Natural killer cell treated with Interleukin-12 subunit alpha and Interleukin-12 subunit beta and Interleukin-15 and Interleukin-18, amount 100 ng/mL, for 72 hours (primary cell): ENCODE results near the gene SMAD5. TPM values are rescaled to one million over a fixed set of nuclear protein-coding genes. Genes with fewer than 3 reads are reported as not detected.
A peak's percentile ranks its signal among the peaks of the same experiment; 100 is the strongest.

Experiments
- ATAC-seq, 2 donors: fragments of 150-1000 bp; cut with Tn5 transposase in 1 of 2; sonication (Bioruptor Pico), chemical (Tn5 transposase) in 1 of 2; 2 replicates each; pipeline ENCODE4 v1.10.0; 2021
- DNase-seq: peaks from one replicate; pipeline ENCODE4 v3.0.0; 2022; ENCODE audit warnings: low spot score
- H3K27ac Mint-ChIP-seq, 2 donors: 1 replicate in 1 of 2; 2 replicates in 1 of 2; pipeline ENCODE4 v1.8.0; 2022; ENCODE audit warnings: mixed read lengths in 2 of 2, mild to moderate bottlenecking in 1 of 2, moderate library complexity in 1 of 2
- H3K27me3 Mint-ChIP-seq, 2 donors: 1 replicate in 1 of 2; 2 replicates in 1 of 2; pipeline ENCODE4 v1.8.0; 2022; ENCODE audit warnings: mixed read lengths in 2 of 2
- H3K36me3 Mint-ChIP-seq: one replicate; pipeline ENCODE4 v1.8.0; 2022; ENCODE audit warnings: mixed read lengths
- H3K4me1 Mint-ChIP-seq, 2 donors: 1 replicate in 1 of 2; 2 replicates in 1 of 2; pipeline ENCODE4 v1.8.0; 2022; ENCODE audit warnings: low read depth in 2 of 2, mixed read lengths in 2 of 2, mild to moderate bottlenecking in 1 of 2
- H3K4me3 Mint-ChIP-seq: one replicate; pipeline ENCODE4 v1.8.0; 2022; ENCODE audit warnings: mixed read lengths
- H3K9me3 Mint-ChIP-seq: 2 replicates; pipeline ENCODE4 v1.8.0; 2022; ENCODE audit warnings: mixed read lengths
- total RNA-seq, 2 donors: library from RNA; stranded (reverse); gene quantifications; one replicate each; pipeline ENCODE4 v1.2.3, GENCODE V29; 2022

The SMAD5 gene
- 10 to 100 TPM; 27.5 to 37.6 TPM for total RNA-seq

DNA sequence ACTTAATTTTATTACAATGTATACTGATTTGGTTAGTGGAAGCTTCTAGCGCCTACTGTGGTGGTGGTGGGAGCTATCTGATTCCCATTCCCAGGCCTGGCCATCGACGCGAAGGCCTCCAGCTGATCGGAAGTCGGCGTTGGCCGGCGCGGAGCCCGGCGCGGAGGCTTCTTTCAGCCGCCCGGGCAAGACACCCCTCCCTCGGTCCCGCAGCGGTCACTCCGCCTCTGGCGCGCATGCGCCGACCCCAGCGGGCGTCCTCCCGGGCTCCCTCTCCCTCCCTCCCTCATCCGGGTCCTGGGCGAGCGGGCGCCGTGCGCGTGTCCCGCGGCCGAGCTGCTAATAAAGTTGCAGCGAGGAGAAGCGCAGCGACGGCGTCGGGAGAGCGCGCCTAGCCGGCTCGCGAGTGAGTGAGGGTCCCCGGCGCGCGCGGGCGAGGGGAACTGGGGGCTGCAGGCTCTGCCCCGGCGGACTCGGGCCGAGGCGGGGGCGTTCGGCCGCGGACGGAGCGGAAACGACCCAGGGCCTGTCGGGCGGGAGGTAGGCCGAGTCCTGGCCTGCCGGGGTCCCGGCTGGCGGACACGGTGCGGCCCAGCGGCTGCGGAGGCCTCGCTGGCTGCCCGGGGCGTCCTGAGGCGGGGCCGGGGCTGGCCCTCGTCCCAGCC lies at the start of gene SMAD5:
Gene SMAD5, plus strand, starts transcription at position 289 of the 665 bp plus-strand sequence. CDS start 20,916 bp downstream, outside the sequence.
- Mint-ChIP-seq H3K4me1 (peaks cover 27 to 35% of the 10 kb centered on the region in 2 donors), H3K27me3 (peaks cover 16 to 23% of the 10 kb centered on the region in 2 donors), H3K27ac (peak within 1 kb of the TSS; percentile 88 to 95), H3K36me3 (peaks cover 1% of the 10 kb centered on the region), H3K9me3 (no peaks in the 10 kb centered on the region), H3K4me3 (peak within 1 kb of the TSS; percentile 96)
- DNase-seq (peak; percentile 98), ATAC-seq (peak; percentile 98 to 99)

DNA sequence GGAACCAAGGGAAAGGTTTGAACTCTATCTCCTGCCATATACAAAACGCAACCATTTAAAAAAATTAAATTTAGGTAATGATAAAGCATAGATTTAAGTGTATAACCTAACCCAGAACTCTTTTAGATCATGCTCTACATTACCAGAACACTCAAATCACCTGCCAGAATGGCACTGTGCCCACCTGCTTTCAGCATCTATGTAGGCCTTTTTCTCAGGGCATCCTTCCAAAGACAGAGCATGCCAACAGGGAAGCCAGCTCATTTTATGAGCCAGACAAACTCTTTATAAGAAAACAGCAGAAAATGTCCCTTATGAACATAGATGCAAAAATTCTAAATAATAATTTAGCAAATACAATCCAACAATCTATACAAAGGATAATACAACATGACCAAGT lies 47.9 kb upstream of the SMAD5 start:
- peaks cover 5 to 8% of the 10 kb centered on the region in 2 donors for H3K27me3 Mint-ChIP-seq
- H3K36me3 Mint-ChIP-seq = no peaks in the 10 kb centered on the region
- peaks cover 6 to 8% of the 10 kb centered on the region in 2 donors for H3K4me1 Mint-ChIP-seq
- H3K4me3 Mint-ChIP-seq = no peak overlapping the region
- ATAC-seq = no peak
- no peak for DNase-seq
- H3K9me3 Mint-ChIP-seq = no peaks in the 10 kb centered on the region
- H3K27ac Mint-ChIP-seq = no peak overlapping the region

DNA sequence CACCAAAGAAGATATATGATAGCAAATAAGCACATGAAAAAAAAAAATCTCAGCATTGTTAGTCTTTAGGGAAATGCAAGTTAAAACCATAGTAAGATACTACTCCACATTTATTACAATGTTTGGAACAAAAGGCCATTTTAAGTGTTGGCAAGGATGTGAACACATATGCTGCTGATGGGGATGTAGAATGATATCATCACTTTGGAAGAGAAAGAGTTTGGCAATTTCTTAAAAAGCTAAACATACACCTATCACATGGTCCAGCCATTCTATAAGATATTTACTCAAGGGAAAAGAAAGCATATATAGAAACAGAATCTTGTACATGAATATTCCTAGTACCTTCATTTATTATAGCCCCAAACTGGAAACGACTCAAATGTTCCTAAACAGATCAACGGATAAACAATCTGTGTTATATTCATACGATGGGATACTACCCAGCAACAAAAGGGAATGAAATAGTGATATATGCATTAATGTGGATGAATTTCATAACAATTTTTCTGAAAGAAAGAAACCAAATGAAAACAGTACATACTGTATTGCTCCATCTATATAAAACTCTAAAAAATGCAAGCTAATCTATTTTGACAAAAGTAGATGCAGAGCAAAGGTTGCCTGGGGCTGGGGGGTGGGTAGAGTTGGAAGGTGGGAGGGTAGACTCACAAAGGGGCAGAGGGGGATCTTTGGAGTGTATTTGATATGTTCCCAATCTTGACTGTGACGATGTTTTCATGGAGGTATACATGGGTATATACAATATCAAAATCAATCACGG lies 45.7 kb upstream of the SMAD5 start:
- no peak overlapping the region for H3K27ac Mint-ChIP-seq
- no peak overlapping the region for H3K4me3 Mint-ChIP-seq
- H3K27me3 Mint-ChIP-seq = peaks cover 0 to 13% of the 10 kb centered on the region in 2 donors
- no peaks in the 10 kb centered on the region for H3K36me3 Mint-ChIP-seq
- no peaks in the 10 kb centered on the region for H3K9me3 Mint-ChIP-seq
- ATAC-seq (no peak), DNase-seq (no peak)
- H3K4me1 Mint-ChIP-seq = no peaks in the 10 kb centered on the region

DNA sequence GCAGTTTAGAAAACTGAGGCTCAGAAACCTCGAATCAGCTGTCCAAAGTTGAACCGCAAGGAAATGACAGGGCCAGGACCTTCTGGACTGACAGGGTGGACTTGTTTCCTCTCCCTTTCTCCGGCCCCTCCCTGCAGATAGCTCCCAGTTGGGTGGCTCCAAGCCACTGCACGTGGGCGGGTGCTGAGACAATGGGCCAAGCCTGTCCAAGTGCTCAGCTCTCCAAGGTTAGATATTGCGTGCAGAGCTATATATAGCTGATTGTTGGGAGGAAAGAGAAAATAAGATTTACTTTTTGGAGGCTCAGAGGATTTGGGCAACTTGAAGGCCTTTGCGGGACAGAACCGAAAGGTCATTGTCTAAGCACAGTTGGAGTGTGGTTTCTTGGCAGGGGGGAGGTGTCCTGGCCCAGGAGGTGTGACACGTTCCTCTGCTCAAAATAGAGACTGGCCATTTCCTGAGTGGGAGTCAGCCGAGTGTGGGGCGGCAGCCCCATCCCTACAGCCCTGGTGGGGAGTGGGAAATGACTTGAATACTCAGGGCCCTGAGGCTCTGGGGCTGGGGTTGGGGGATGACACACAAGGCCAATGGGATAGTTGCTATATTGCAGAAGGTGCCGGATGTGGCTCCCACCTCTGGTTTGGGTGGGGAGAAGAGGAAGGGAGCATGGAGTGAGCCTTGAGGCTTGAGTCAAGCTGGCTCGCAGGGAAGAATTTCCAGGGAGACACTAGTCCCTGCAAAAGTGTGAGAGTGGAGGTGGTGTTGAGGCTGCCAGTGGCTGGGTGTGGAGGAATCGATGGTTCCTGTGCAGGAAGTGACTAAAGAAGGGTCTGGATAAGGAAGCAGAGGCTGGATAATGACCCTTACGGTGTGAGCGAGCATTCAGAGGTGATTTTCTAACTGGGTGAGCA lies 44.4 kb upstream of the SMAD5 start:
- Mint-ChIP-seq H3K27ac (no peak overlapping the region), H3K4me1 (no peaks in the 10 kb centered on the region)

DNA sequence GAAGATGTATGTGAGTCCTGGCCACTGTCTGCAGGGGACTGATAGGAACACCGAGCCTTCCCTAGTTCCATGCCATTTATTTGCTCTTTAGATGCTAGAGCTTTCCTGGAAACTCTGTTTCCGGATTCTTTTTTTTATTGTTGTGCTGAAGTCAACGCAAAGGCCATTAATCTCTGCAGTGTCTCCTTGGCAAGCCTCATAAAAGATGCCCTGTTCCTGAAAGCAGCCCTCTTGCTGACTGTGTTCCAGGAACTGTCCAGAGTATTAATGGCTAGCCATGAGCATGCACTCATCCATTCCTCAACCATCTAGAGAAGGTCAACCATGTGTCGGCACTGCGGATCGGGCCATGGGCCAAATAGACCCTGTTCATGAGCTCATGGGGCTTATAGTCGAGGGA lies 42.9 kb upstream of the SMAD5 start:
- Mint-ChIP-seq H3K36me3 (no peaks in the 10 kb centered on the region), H3K27ac (no peak overlapping the region), H3K4me1 (no peaks in the 10 kb centered on the region), H3K27me3 (peaks cover 9 to 34% of the 10 kb centered on the region in 2 donors), H3K9me3 (no peaks in the 10 kb centered on the region), H3K4me3 (no peak overlapping the region)
- DNase-seq (no peak), ATAC-seq (no peak)

More for the DNA sequence above, 44.4 kb upstream of the SMAD5 start:
- H3K27me3 Mint-ChIP-seq = peaks cover 4 to 18% of the 10 kb centered on the region in 2 donors
- no peak overlapping the region for H3K4me3 Mint-ChIP-seq
- H3K36me3 Mint-ChIP-seq = no peaks in the 10 kb centered on the region
- no peak for DNase-seq
- peak in 1 of 2 donors; percentile 43 for ATAC-seq
- H3K9me3 Mint-ChIP-seq = no peaks in the 10 kb centered on the region

DNA sequence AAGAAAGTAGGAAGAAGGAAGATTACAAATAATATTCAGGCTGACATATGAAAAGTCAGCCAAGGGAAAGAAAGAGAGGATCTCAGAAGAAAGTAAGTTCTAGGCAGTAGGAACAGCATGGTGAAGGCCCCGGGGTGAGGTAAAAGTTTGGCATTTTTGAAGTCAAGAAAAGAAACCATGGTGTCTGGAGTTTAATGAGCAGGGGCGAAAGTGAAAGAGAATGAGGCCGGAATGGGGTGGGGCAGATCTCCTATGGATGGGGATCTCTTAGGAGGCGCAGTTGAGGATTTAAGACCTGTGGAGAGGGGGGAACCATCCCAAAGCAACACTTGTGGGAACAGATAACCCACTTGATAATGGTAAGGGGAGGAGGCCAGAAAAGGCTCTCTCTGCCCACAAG lies 42.3 kb upstream of the SMAD5 start:
- DNase-seq (no peak), ATAC-seq (no peak)
- Mint-ChIP-seq H3K9me3 (no peaks in the 10 kb centered on the region), H3K27ac (no peak overlapping the region), H3K27me3 (peaks cover 12 to 39% of the 10 kb centered on the region in 2 donors), H3K36me3 (no peaks in the 10 kb centered on the region), H3K4me3 (no peak overlapping the region), H3K4me1 (no peaks in the 10 kb centered on the region)

DNA sequence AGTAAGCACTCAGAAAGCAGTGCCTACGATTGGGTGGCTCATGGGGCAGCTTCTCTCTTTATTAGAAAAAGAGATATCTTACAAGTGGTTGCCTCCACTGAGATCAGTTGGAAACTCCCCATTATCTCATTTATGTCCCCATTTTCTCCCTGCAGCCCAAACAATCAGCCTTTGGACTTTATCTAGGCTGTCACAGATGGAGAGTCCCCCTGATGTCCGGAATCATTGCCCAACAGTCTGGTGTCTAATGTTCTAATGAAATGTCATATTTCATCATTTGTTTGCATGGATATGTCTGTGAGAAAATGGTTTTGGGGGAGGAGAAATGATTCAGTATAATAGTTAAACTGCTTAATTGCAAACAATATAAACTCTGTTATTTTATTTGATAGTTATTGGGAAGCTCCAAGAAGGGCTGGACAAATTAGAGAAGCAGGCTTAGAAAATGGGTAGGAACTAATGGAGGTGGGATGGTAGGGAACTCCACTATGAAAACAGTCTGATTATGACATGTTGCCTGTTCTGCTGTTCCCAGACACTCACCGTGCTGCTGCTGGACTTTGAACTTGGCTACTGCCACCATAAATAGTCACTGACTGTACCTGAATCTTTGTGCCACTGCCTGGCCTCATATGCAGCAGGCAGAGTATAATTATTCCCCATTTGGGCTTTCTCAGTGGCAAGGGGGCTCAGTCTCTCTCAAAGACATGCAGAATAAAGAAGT lies 38.3 kb upstream of the SMAD5 start:
- Mint-ChIP-seq H3K4me3 (no peak overlapping the region), H3K9me3 (no peaks in the 10 kb centered on the region), H3K4me1 (no peaks in the 10 kb centered on the region), H3K36me3 (no peaks in the 10 kb centered on the region), H3K27ac (no peak overlapping the region), H3K27me3 (peaks cover 28 to 65% of the 10 kb centered on the region in 2 donors)
- DNase-seq = no peak
- no peak for ATAC-seq

DNA sequence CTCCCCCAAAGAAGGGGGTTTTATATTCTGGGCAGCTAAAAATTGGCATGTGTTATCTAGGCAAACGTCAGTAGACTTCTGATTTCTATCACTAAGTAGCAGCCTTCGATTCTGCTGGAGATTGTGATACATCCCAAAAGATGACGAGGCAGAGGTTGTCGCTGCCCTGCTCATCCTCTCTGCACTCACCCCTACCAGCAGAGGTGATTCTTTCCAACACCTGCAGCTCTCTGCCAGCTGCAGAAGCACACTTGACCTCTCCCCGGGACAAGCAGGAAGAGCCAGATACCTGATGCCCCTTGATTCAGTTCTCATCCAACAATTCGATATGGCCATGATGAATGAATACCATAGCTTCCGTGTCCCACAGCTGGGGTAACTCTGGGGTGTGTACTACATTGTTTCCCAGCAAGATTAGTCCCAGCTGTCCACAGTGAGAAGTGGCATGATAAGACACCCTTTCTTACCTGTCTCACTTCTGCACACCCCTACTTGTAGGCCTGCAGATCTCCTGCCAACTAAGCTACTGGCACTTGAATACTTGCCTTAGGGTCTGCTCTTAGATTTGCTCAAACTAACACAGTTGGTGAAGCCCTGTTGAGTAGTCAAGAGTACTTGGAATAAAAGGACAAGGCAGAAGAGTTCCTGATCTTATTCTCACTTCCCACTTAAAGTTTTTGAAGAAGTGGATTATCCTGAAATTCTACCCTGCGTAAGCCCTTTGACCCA lies 37.6 kb upstream of the SMAD5 start:
- H3K4me3 Mint-ChIP-seq = no peak overlapping the region
- H3K4me1 Mint-ChIP-seq = no peaks in the 10 kb centered on the region
- no peaks in the 10 kb centered on the region for H3K9me3 Mint-ChIP-seq
- DNase-seq (no peak), ATAC-seq (no peak)
- H3K27ac Mint-ChIP-seq = no peak overlapping the region
- H3K36me3 Mint-ChIP-seq = no peaks in the 10 kb centered on the region
- H3K27me3 Mint-ChIP-seq = peaks cover 28 to 61% of the 10 kb centered on the region in 2 donors

DNA sequence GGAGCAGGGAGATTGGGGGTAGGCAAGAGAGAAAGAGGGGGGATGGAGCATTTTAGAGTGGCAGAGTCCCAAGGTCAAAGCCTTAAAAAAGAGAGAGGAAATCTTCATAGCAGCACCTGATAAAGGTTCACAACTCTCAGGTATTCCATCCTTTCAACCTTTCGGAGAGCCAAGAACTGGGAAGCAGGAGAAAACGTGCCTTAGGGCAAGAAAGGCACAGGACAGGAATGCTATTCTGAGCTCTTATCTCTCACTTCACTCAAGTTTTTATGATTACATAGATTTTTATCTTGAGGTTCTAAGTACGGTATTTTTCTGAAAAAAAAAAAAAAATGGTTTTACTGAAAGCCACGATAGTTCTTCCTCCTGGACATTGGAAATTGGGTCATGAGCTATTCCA lies 34.5 kb upstream of the SMAD5 start:
- Mint-ChIP-seq H3K4me3 (no peak overlapping the region), H3K4me1 (no peaks in the 10 kb centered on the region), H3K9me3 (no peaks in the 10 kb centered on the region), H3K27me3 (peaks cover 31 to 55% of the 10 kb centered on the region in 2 donors), H3K27ac (no peak overlapping the region), H3K36me3 (no peaks in the 10 kb centered on the region)
- no peak for DNase-seq
- no peak for ATAC-seq

DNA sequence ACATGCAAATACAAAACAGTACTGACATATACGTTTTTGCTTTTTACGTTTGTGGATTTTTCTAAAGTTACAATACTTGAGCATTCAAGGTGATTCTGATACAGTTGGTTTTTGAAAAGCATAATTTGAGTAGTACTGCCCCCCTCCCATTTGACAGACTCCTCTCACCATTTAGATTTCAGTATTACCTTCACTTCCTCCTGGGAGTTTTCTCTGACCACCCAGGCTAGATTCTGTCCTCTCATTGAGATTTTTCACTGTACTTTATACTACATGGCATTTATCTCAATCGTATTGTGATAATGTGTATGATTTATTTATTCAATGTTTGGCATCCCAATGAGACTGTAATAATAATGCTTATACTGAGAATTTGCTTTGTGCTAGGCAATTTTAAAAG lies 32.8 kb upstream of the SMAD5 start:
- Mint-ChIP-seq H3K27ac (no peak overlapping the region), H3K9me3 (no peaks in the 10 kb centered on the region), H3K27me3 (peaks cover 30 to 44% of the 10 kb centered on the region in 2 donors), H3K4me3 (no peak overlapping the region), H3K4me1 (no peaks in the 10 kb centered on the region), H3K36me3 (no peaks in the 10 kb centered on the region)
- ATAC-seq (no peak), DNase-seq (no peak)

DNA sequence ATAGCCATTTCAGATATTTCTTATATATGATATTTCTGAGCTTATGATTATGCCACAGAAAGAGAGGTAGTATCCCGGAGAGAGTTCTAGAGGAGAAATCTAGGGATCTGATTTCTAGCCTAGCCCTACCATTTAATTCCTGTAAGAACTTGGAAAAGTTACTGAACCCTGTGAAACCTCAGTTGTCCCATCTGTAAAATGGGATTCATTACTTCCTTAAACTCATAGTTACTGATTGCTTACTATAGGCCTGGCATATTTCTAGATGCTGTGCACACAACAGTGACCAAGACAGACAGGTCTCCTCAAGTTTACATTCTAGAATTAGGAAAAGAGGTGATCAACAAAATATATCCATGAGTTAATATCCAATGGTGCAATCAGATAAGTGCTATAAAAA lies 30.8 kb upstream of the SMAD5 start:
- Mint-ChIP-seq H3K4me3 (no peak overlapping the region), H3K9me3 (no peaks in the 10 kb centered on the region), H3K4me1 (no peaks in the 10 kb centered on the region), H3K27ac (no peak overlapping the region), H3K36me3 (no peaks in the 10 kb centered on the region), H3K27me3 (peaks cover 23 to 32% of the 10 kb centered on the region in 2 donors)
- ATAC-seq = no peak
- DNase-seq = no peak

DNA sequence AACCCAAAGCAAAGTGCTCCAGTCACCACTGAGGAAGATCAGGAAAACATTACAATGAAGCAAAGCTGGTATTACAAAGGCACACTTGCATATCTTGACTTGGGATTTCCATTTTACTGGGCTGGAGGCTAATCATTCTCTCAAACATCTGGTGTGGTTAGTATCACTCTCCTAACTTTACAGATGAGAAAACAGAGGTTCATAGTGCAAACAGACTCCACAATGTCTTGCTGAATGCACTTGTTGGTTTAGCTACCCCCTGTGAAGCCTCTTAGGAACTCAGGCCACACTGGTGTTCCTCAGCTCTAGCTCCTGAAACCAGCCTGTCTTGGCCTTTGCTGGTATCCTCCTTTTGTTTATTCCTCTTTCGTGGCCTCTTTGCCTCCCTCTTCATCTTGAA lies 29.5 kb upstream of the SMAD5 start:
- Mint-ChIP-seq H3K27me3 (peaks cover 21 to 25% of the 10 kb centered on the region in 2 donors), H3K4me1 (no peaks in the 10 kb centered on the region), H3K36me3 (no peaks in the 10 kb centered on the region), H3K4me3 (no peak overlapping the region), H3K27ac (no peak overlapping the region), H3K9me3 (no peaks in the 10 kb centered on the region)
- DNase-seq (no peak), ATAC-seq (no peak)
